Skin epidermis (tissue), 12 donors: ENCODE results near the gene NDUFAF5.
"Not testable (repeated sequence)": the region's sequence is repeated elsewhere in the genome, so short reads cannot be mapped to it uniquely, and the experiment has no call there.

Experiments used
- H3K27ac ChIP-seq, 21 experiments: fragments of 200-600 bp; sonication (generic) in 11 of 21; one replicate each; pipeline ENCODE4 v1.5.0; 2020; ENCODE audit warnings: mild to moderate bottlenecking in 3 of 21, inconsistent platforms in 2 of 21, moderate library complexity in 2 of 21
- H3K4me3 ChIP-seq, 7 experiments: fragments of 200-600 bp; sonication (generic) in 2 of 7; one replicate each; pipeline ENCODE4 v1.5.0; 2020; ENCODE audit warnings: inconsistent platforms in 2 of 7, mild to moderate bottlenecking in 2 of 7, moderate library complexity in 1 of 7

NDUFAF5 gene

GRCh38 chr20:13784893-13785715 lies at the start of gene NDUFAF5, which contains the start of gene ESF1:
Gene NDUFAF5 (plus strand): TSS chr20:13785028. CDS start chr20:13785069, 41 bp downstream.
Gene ESF1 (minus strand): TSS chr20:13784919. CDS start chr20:13783140, 1,779 bp downstream.
- Histone ChIP-seq H3K27ac (peak within 1 kb of the TSS; percentile 74 to 98 (median 92)), H3K4me3 (peak within 1 kb of the TSS; percentile 68 to 88 (median 75))

- no peak overlapping the region for H3K4me3 ChIP-seq
- H3K27ac ChIP-seq, result peak overlapping the region in 6 of 21 experiments; percentile 16 to 63 (median 42)
Measured at GRCh38 chr20:13735826-13736225, 49.0 kb upstream of the NDUFAF5 start.

- Histone ChIP-seq H3K27ac (peak overlapping the region in 6 of 21 experiments; percentile 16 to 63 (median 58)), H3K4me3 (no peak overlapping the region)
Measured at GRCh38 chr20:13736436-13737191, 48.2 kb upstream of the NDUFAF5 start.

- peak overlapping the region in 2 of 21 experiments; percentile 54 to 62 for H3K27ac ChIP-seq
- not testable (repeated sequence) for H3K4me3 ChIP-seq
Measured at GRCh38 chr20:13738187-13738586, 46.6 kb upstream of the NDUFAF5 start.

- Histone ChIP-seq H3K4me3 (no peak overlapping the region), H3K27ac (peak overlapping the region in 3 of 21 experiments; percentile 1 to 28 (median 20))
Measured at GRCh38 chr20:13739731-13740649, 44.8 kb upstream of the NDUFAF5 start.

- Histone ChIP-seq H3K27ac (no peak overlapping the region), H3K4me3 (no peak overlapping the region)
Measured at GRCh38 chr20:13741879-13742278, 42.9 kb upstream of the NDUFAF5 start.

GRCh38 chr20:13744352-13744751 lies 40.5 kb upstream of the NDUFAF5 start:
- H3K4me3 ChIP-seq, result no peak overlapping the region
- no peak overlapping the region for H3K27ac ChIP-seq

- no peak overlapping the region for H3K4me3 ChIP-seq
- H3K27ac ChIP-seq, result no peak overlapping the region
Measured at GRCh38 chr20:13745784-13746183, 39.0 kb upstream of the NDUFAF5 start.

- H3K4me3 ChIP-seq, result no peak overlapping the region
- H3K27ac ChIP-seq, result no peak overlapping the region
Measured at GRCh38 chr20:13749811-13750210, 35.0 kb upstream of the NDUFAF5 start.

GRCh38 chr20:13753436-13754036 lies 31.3 kb upstream of the NDUFAF5 start:
- no peak overlapping the region for H3K27ac ChIP-seq
- H3K4me3 ChIP-seq, result no peak overlapping the region

- Histone ChIP-seq H3K4me3 (no peak overlapping the region), H3K27ac (no peak overlapping the region)
Measured at GRCh38 chr20:13755809-13756208, 29.0 kb upstream of the NDUFAF5 start.

GRCh38 chr20:13756551-13756950 lies 28.3 kb upstream of the NDUFAF5 start:
- peak overlapping the region in 1 of 21 experiments; percentile 36 for H3K27ac ChIP-seq

GRCh38 chr20:13758884-13759283 lies 25.9 kb upstream of the NDUFAF5 start:
- H3K27ac ChIP-seq, result no peak overlapping the region
- H3K4me3 ChIP-seq, result no peak overlapping the region

More at GRCh38 chr20:13756551-13756950, 28.3 kb upstream of the NDUFAF5 start:
- H3K4me3 ChIP-seq, result no peak overlapping the region

GRCh38 chr20:13760451-13760946 lies 24.3 kb upstream of the NDUFAF5 start:
- H3K4me3 ChIP-seq, H3K27ac ChIP-seq: not testable (repeated sequence)

- H3K4me3 ChIP-seq, result no peak overlapping the region
- H3K27ac ChIP-seq, result no peak overlapping the region
Measured at GRCh38 chr20:13765299-13765698, 19.5 kb upstream of the NDUFAF5 start.

GRCh38 chr20:13765868-13766416 lies 18.9 kb upstream of the NDUFAF5 start:
- Histone ChIP-seq H3K4me3 (no peak overlapping the region), H3K27ac (no peak overlapping the region)

GRCh38 chr20:13770141-13770540 lies 14.7 kb upstream of the NDUFAF5 start:
- Histone ChIP-seq H3K4me3 (no peak overlapping the region), H3K27ac (peak overlapping the region in 1 of 21 experiments; percentile 13)

GRCh38 chr20:13771853-13772453 lies 12.9 kb upstream of the NDUFAF5 start:
- no peak overlapping the region for H3K4me3 ChIP-seq
- H3K27ac ChIP-seq, result no peak overlapping the region
